ENCODE results near the gene SPATA17.

The SPATA17 gene

GRCh38 chr1:217910791-217911320, 279.7 kb downstream of the SPATA17 start:
- no peak for DNase-seq (ENCODE audit: low read depth in 2 of 3, low spot score in 2 of 3)

GRCh38 chr1:217911908-217912307, 280.8 kb downstream of the SPATA17 start:
- DNase-seq (ENCODE audit: low read depth in 2 of 3, low spot score in 2 of 3): no peak

GRCh38 chr1:217917281-217917887, 286.2 kb downstream of the SPATA17 start:
- DNase-seq (ENCODE audit: low read depth in 2 of 3, low spot score in 2 of 3): no peak

GRCh38 chr1:217919683-217920388, 288.7 kb downstream of the SPATA17 start:
- DNase-seq (ENCODE audit: low read depth in 2 of 3, low spot score in 2 of 3): no peak
